RWPE2 (cell line): ENCODE results near the gene C17orf67.
A peak's percentile ranks its signal among the peaks of the same experiment; 100 is the strongest.

Experiments
- ATAC-seq: fragments of 200-7000 bp; cut with Tn5 transposase; 3 replicates; pipeline ENCODE4 v1.9.1; 2021; ENCODE audit warnings: low read depth
- DNase-seq: peaks from one replicate; pipeline ENCODE4 v3.0.0-alpha.2; 2020; ENCODE audit warnings: low spot score
- H3K27ac ChIP-seq: fragments of 450-650 bp; 2 replicates; pipeline ENCODE4 v1.5.1; 2017; ENCODE audit warnings: mild to moderate bottlenecking; ENCODE audit not compliant: poor library complexity, severe bottlenecking
- H3K27me3 ChIP-seq: fragments of 250-450 bp; sonication (Bioruptor Pico); 2 replicates; pipeline ENCODE4 v1.5.1; 2021; ENCODE audit warnings: mild to moderate bottlenecking, moderate library complexity; ENCODE audit not compliant: insufficient read depth, poor library complexity, severe bottlenecking
- H3K36me3 ChIP-seq: fragments of 250-450 bp; sonication (Bioruptor Pico); 2 replicates; pipeline ENCODE4 v1.5.1; 2020; ENCODE audit warnings: low read depth, mild to moderate bottlenecking, moderate library complexity
- H3K4me1 ChIP-seq: fragments of 250-450 bp; sonication (Bioruptor Pico); 2 replicates; pipeline ENCODE4 v1.5.1; 2021; ENCODE audit warnings: mild to moderate bottlenecking, moderate library complexity; ENCODE audit not compliant: insufficient read depth, poor library complexity, severe bottlenecking
- H3K4me3 ChIP-seq: fragments of 250-450 bp; sonication (Bioruptor Pico); 2 replicates; pipeline ENCODE4 v1.5.1; 2021; ENCODE audit warnings: mild to moderate bottlenecking, moderate library complexity; ENCODE audit not compliant: severe bottlenecking
- H3K9me3 ChIP-seq: fragments of 250-450 bp; sonication (Bioruptor Pico); 2 replicates; pipeline ENCODE4 v1.5.1; 2021; ENCODE audit warnings: mild to moderate bottlenecking, moderate library complexity; ENCODE audit not compliant: severe bottlenecking
- TF ChIP-seq, protein P1 (sequence below): fragments of 450-650 bp; IDR thresholded peaks from one replicate; pipeline ENCODE4 v1.5.1; 2017; ENCODE audit warnings: mild to moderate bottlenecking, moderate library complexity; ENCODE audit not compliant: poor library complexity, severe bottlenecking

C17orf67 gene

GRCh38 chr17:56879280-56879679 lies 45.6 kb upstream of the C17orf67 start:
- Histone ChIP-seq H3K27me3 (no peaks in the 10 kb centered on the region), H3K9me3 (no peaks in the 10 kb centered on the region)
- DNase-seq, result no peak

GRCh38 chr17:56876766-56877179 lies 43.1 kb upstream of the C17orf67 start:
- no peaks in the 10 kb centered on the region for H3K9me3 ChIP-seq
- H3K27ac ChIP-seq, result no peak overlapping the region
- no peaks in the 10 kb centered on the region for H3K27me3 ChIP-seq
- no peaks in the 10 kb centered on the region for H3K4me1 ChIP-seq
- DNase-seq, result no peak
- H3K36me3 ChIP-seq, result no peaks in the 10 kb centered on the region
- no peak for ATAC-seq
- TF ChIP-seq, protein P1, sequence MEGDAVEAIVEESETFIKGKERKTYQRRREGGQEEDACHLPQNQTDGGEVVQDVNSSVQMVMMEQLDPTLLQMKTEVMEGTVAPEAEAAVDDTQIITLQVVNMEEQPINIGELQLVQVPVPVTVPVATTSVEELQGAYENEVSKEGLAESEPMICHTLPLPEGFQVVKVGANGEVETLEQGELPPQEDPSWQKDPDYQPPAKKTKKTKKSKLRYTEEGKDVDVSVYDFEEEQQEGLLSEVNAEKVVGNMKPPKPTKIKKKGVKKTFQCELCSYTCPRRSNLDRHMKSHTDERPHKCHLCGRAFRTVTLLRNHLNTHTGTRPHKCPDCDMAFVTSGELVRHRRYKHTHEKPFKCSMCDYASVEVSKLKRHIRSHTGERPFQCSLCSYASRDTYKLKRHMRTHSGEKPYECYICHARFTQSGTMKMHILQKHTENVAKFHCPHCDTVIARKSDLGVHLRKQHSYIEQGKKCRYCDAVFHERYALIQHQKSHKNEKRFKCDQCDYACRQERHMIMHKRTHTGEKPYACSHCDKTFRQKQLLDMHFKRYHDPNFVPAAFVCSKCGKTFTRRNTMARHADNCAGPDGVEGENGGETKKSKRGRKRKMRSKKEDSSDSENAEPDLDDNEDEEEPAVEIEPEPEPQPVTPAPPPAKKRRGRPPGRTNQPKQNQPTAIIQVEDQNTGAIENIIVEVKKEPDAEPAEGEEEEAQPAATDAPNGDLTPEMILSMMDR, result no peak
- H3K4me3 ChIP-seq, result no peak overlapping the region

More at GRCh38 chr17:56879280-56879679, 45.6 kb upstream of the C17orf67 start:
- Histone ChIP-seq H3K4me3 (no peak overlapping the region), H3K27ac (no peak overlapping the region), H3K4me1 (no peaks in the 10 kb centered on the region), H3K36me3 (no peaks in the 10 kb centered on the region)
- ATAC-seq, result no peak
- TF ChIP-seq, protein P1, result no peak

DNA sequence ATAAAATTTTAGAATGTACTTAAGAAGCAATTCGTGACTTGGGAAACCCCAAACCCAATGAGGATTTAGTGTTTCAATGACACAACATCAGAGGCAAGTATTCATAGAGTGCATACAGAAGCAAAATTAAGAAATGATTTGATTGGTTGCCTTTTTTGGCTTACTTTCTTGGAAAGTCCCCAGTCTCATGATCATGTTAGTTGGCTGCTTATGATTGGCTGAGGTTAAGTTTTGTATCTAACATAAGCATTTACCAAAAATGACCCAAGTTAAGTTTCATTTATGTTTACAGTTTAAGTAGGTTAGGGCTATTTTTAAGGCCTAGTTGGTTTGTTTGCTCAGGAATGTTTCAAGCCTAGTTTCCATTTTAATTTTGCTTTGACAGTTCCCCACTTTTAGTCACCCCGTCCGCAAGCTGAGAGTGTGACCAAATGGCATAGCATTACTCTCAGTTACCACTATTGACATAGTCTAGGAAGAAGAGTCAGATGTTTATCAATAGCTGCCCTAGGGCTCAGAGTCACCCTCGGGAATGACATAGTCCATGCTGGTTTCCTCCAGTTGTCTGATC lies 36.4 kb upstream of the C17orf67 start:
- ATAC-seq (no peak), DNase-seq (no peak)
- Histone ChIP-seq H3K27ac (no peak overlapping the region), H3K4me1 (no peaks in the 10 kb centered on the region), H3K4me3 (no peak overlapping the region), H3K36me3 (peaks cover 7% of the 10 kb centered on the region; the same call in 1 of the 2 replicates), H3K27me3 (no peaks in the 10 kb centered on the region), H3K9me3 (no peaks in the 10 kb centered on the region)
- TF ChIP-seq, protein P1, result no peak

- ATAC-seq (no peak), DNase-seq (no peak)
- H3K27me3 ChIP-seq, result no peaks in the 10 kb centered on the region
- no peak overlapping the region for H3K4me3 ChIP-seq
- H3K9me3 ChIP-seq, result no peaks in the 10 kb centered on the region
- H3K4me1 ChIP-seq, result no peaks in the 10 kb centered on the region
- no peak overlapping the region for H3K27ac ChIP-seq
- TF ChIP-seq, protein P1, result no peak
- H3K36me3 ChIP-seq, result peaks cover 14% of the 10 kb centered on the region
These were observed 35.0 kb upstream of the C17orf67 start for GRCh38 chr17:56868716-56869115.

GRCh38 chr17:56867948-56868376 lies 34.2 kb upstream of the C17orf67 start:
- Histone ChIP-seq H3K4me3 (no peak overlapping the region), H3K36me3 (peaks cover 20% of the 10 kb centered on the region), H3K27ac (peak overlapping the region; percentile 7), H3K27me3 (no peaks in the 10 kb centered on the region), H3K4me1 (no peaks in the 10 kb centered on the region), H3K9me3 (no peaks in the 10 kb centered on the region)
- TF ChIP-seq, protein P1, result no peak
- peak; percentile 63 for ATAC-seq
- no peak for DNase-seq
